Measurements from ENCODE around the gene SLC2A3.
"Not testable (repeated sequence)": the region's sequence is repeated elsewhere in the genome, so short reads cannot be mapped to it uniquely, and the experiment has no call there.

The SLC2A3 gene

GRCh38 chr12:7937833-7938506 is 2.0 kb upstream of the SLC2A3 start:
- Histone ChIP-seq H3K9me3 (ENCODE audit: severe bottlenecking) (no peaks in the 10 kb centered on the region), H3K27ac (ENCODE audit: poor library complexity, severe bottlenecking) (no peak overlapping the region), H3K27me3 (ENCODE audit: insufficient read depth, poor library complexity, severe bottlenecking) (no peaks in the 10 kb centered on the region), H3K4me1 (ENCODE audit: insufficient read depth, poor library complexity, severe bottlenecking) (no peaks in the 10 kb centered on the region), H3K36me3 (ENCODE audit: low read depth) (0 out of 2 replicates have a peak, but pooled peaks cover 6% of the 10 kb centered on the region), H3K4me3 (ENCODE audit: severe bottlenecking) (no peak overlapping the region)
- ATAC-seq (ENCODE audit: low read depth) (no peak), DNase-seq (ENCODE audit: low spot score) (no peak)
- no peak for TF ChIP-seq CTCF (IDR thresholded peaks at IDR 0.05; ENCODE audit: poor library complexity, severe bottlenecking)

GRCh38 chr12:7934889-7935492 is 996 bp downstream of the SLC2A3 start:
- Histone ChIP-seq H3K27me3 (ENCODE audit: insufficient read depth, poor library complexity, severe bottlenecking) (no peaks in the 10 kb centered on the region), H3K4me3 (ENCODE audit: severe bottlenecking) (peak overlapping the region; percentile 34), H3K4me1 (ENCODE audit: insufficient read depth, poor library complexity, severe bottlenecking) (no peaks in the 10 kb centered on the region), H3K36me3 (ENCODE audit: low read depth) (peaks cover 16% of the 10 kb centered on the region; the same call in 1 of the 2 replicates), H3K9me3 (ENCODE audit: severe bottlenecking) (no peaks in the 10 kb centered on the region), H3K27ac (ENCODE audit: poor library complexity, severe bottlenecking) (no peak overlapping the region)
- no peak for TF ChIP-seq CTCF (IDR thresholded peaks at IDR 0.05; ENCODE audit: poor library complexity, severe bottlenecking)
- ATAC-seq (ENCODE audit: low read depth) (no peak), DNase-seq (ENCODE audit: low spot score) (no peak)

GRCh38 chr12:7934091-7934888 is 1.7 kb downstream of the SLC2A3 start:
- Histone ChIP-seq H3K27me3 (ENCODE audit: insufficient read depth, poor library complexity, severe bottlenecking) (no peaks in the 10 kb centered on the region), H3K9me3 (ENCODE audit: severe bottlenecking) (no peaks in the 10 kb centered on the region), H3K27ac (ENCODE audit: poor library complexity, severe bottlenecking) (no peak overlapping the region), H3K4me3 (ENCODE audit: severe bottlenecking) (no peak overlapping the region), H3K4me1 (ENCODE audit: insufficient read depth, poor library complexity, severe bottlenecking) (no peaks in the 10 kb centered on the region), H3K36me3 (ENCODE audit: low read depth) (peaks cover 16% of the 10 kb centered on the region; the same call in 1 of the 2 replicates)
- no peak for TF ChIP-seq CTCF (IDR thresholded peaks at IDR 0.05; ENCODE audit: poor library complexity, severe bottlenecking)
- no peak for ATAC-seq (ENCODE audit: low read depth)
- DNase-seq (ENCODE audit: low spot score) = no peak

GRCh38 chr12:7933255-7933726 is 2.7 kb downstream of the SLC2A3 start:
- ATAC-seq (ENCODE audit: low read depth) (peak; percentile 92), DNase-seq (ENCODE audit: low spot score) (peak; percentile 56)
- TF ChIP-seq CTCF (IDR thresholded peaks at IDR 0.05; ENCODE audit: poor library complexity, severe bottlenecking) = peak; percentile 71
- no peaks in the 10 kb centered on the region for H3K27me3 ChIP-seq (ENCODE audit: insufficient read depth, poor library complexity, severe bottlenecking)
- H3K4me1 ChIP-seq (ENCODE audit: insufficient read depth, poor library complexity, severe bottlenecking) = no peaks in the 10 kb centered on the region
- peaks cover 16% of the 10 kb centered on the region; the same call in 1 of the 2 replicates for H3K36me3 ChIP-seq (ENCODE audit: low read depth)
- H3K4me3 ChIP-seq (ENCODE audit: severe bottlenecking) = no peak overlapping the region
- H3K9me3 ChIP-seq (ENCODE audit: severe bottlenecking) = no peaks in the 10 kb centered on the region
- no peak overlapping the region for H3K27ac ChIP-seq (ENCODE audit: poor library complexity, severe bottlenecking)

GRCh38 chr12:7932599-7933240 is 3.3 kb downstream of the SLC2A3 start:
- H3K9me3 ChIP-seq (ENCODE audit: severe bottlenecking); DNase-seq (ENCODE audit: low spot score); H3K4me1 ChIP-seq (ENCODE audit: insufficient read depth, poor library complexity, severe bottlenecking); H3K27ac ChIP-seq (ENCODE audit: poor library complexity, severe bottlenecking); H3K27me3 ChIP-seq (ENCODE audit: insufficient read depth, poor library complexity, severe bottlenecking); H3K4me3 ChIP-seq (ENCODE audit: severe bottlenecking); ATAC-seq (ENCODE audit: low read depth): not testable (repeated sequence)
- H3K36me3 ChIP-seq (ENCODE audit: low read depth) = peaks cover 16% of the 10 kb centered on the region; the same call in 1 of the 2 replicates

All from RWPE2 (cell line).